CD14-positive monocyte (primary cell): ENCODE data around the gene TSHZ2. TPM values are rescaled to one million over a fixed set of nuclear protein-coding genes. Genes with fewer than 3 reads are reported as not detected.

Experiments
- DNase-seq, 3 donors: peaks; one replicate each; pipeline ENCODE4 v3.0.0-alpha.2; 2011 to 2022
- H2AFZ ChIP-seq: 2 replicates; pipeline ENCODE4 v1.6.0; 2012; ENCODE audit warnings: mild to moderate bottlenecking, low read depth, low read length, inconsistent platforms; ENCODE audit not compliant: insufficient read depth, poor library complexity, severe bottlenecking
- H3K27ac ChIP-seq, 2 donors: 1 replicate in 1 of 2; 2 replicates in 1 of 2; pipeline ENCODE4 v1.5.1; 2012 to 2013; ENCODE audit warnings: low read length in 2 of 2, control low read depth in 1 of 2, inconsistent platforms in 1 of 2, low read depth in 1 of 2, mild to moderate bottlenecking in 1 of 2
- H3K27me3 ChIP-seq, 2 donors: one replicate each; pipeline versions ENCODE4 v1.6.0 to v1.6.1; 2011 to 2013; ENCODE audit warnings: low read length in 2 of 2; ENCODE audit not compliant: control insufficient read depth in 2 of 2, insufficient read depth in 2 of 2
- H3K36me3 ChIP-seq, 2 donors: replicated peaks in 1 of 2; 1 replicate in 1 of 2; 2 replicates in 1 of 2; pipeline versions ENCODE4 v1.5.1 to v1.6.1; 2012 to 2013; ENCODE audit warnings: low read length in 2 of 2, control low read depth in 1 of 2, inconsistent platforms in 1 of 2, mild to moderate bottlenecking in 1 of 2; ENCODE audit not compliant: insufficient read depth in 2 of 2, control insufficient read depth in 1 of 2
- H3K4me1 ChIP-seq, 2 donors: 1 replicate in 1 of 2; 2 replicates in 1 of 2; pipeline versions ENCODE4 v1.5.1 to v1.6.1; 2012 to 2013; ENCODE audit warnings: low read length in 2 of 2, control low read depth in 1 of 2, inconsistent platforms in 1 of 2, mild to moderate bottlenecking in 1 of 2, moderate library complexity in 1 of 2; ENCODE audit not compliant: insufficient read depth in 2 of 2, control insufficient read depth in 1 of 2
- H3K4me2 ChIP-seq: replicated peaks from 2 replicates; pipeline ENCODE3; 2012; ENCODE audit warnings: low read length, moderate library complexity, mild to moderate bottlenecking; ENCODE audit not compliant: poor library complexity, severe bottlenecking; ENCODE audit errors: extremely low read depth
- H3K4me3 ChIP-seq, 3 experiments: fragments of 200-600 bp in 1 of 3; sonication (generic) in 1 of 3; replicated peaks in 1 of 3; 1 replicate in 2 of 3; 2 replicates in 1 of 3; pipeline ENCODE4 v1.5.1; 2011 to 2013; ENCODE audit warnings: low read length in 3 of 3, mild to moderate bottlenecking in 3 of 3, control low read depth in 2 of 3, low read depth in 2 of 3, inconsistent platforms in 1 of 3, moderate library complexity in 1 of 3
- H3K79me2 ChIP-seq: 2 replicates; pipeline ENCODE4 v1.6.0; 2012; ENCODE audit warnings: mild to moderate bottlenecking, control low read depth, inconsistent platforms, low read length, moderate library complexity; ENCODE audit not compliant: insufficient read depth
- H3K9ac ChIP-seq: 2 replicates; pipeline ENCODE4 v1.6.0; 2017; ENCODE audit warnings: low read length, mild to moderate bottlenecking; ENCODE audit not compliant: insufficient read depth, poor library complexity, severe bottlenecking
- H3K9me3 ChIP-seq, 2 donors: replicated peaks in 1 of 2; 1 replicate in 1 of 2; 2 replicates in 1 of 2; pipeline versions ENCODE4 v1.5.1 to v1.6.1; 2012 to 2013; ENCODE audit warnings: low read length in 2 of 2, control low read depth in 1 of 2; ENCODE audit not compliant: control insufficient read depth in 1 of 2, insufficient read depth in 1 of 2
- H4K20me1 ChIP-seq: 2 replicates; pipeline ENCODE4 v1.6.0; 2012; ENCODE audit warnings: mild to moderate bottlenecking, low read length, control low read depth, moderate library complexity; ENCODE audit not compliant: insufficient read depth
- H3K27ac Mint-ChIP-seq, 7 donors: one replicate each; pipeline ENCODE4 v1.8.0; 2020; ENCODE audit warnings: mild to moderate bottlenecking in 7 of 7, mixed read lengths in 7 of 7, moderate library complexity in 6 of 7, inconsistent platforms in 2 of 7
- H3K27me3 Mint-ChIP-seq, 3 donors: one replicate each; pipeline ENCODE4 v1.8.0; 2021 to 2022; ENCODE audit warnings: low read depth in 3 of 3, mild to moderate bottlenecking in 3 of 3, mixed read lengths in 3 of 3, moderate library complexity in 3 of 3, inconsistent platforms in 1 of 3
- H3K36me3 Mint-ChIP-seq, 2 donors: one replicate each; pipeline ENCODE4 v1.8.0; 2020; ENCODE audit warnings: mixed read lengths in 2 of 2, inconsistent platforms in 1 of 2, mild to moderate bottlenecking in 1 of 2
- H3K4me1 Mint-ChIP-seq: one replicate; pipeline ENCODE4 v1.8.0; 2020; ENCODE audit warnings: mild to moderate bottlenecking, mixed read lengths
- H3K4me3 Mint-ChIP-seq, 2 donors: one replicate each; pipeline ENCODE4 v1.8.0; 2020; ENCODE audit warnings: mild to moderate bottlenecking in 2 of 2, mixed read lengths in 2 of 2, moderate library complexity in 1 of 2
- H3K9me3 Mint-ChIP-seq, 7 donors: one replicate each; pipeline ENCODE4 v1.8.0; 2020 to 2022; ENCODE audit warnings: mixed read lengths in 7 of 7, mild to moderate bottlenecking in 6 of 7, moderate library complexity in 6 of 7, inconsistent platforms in 2 of 7
- CTCF ChIP-seq: fragments of 200-600 bp; IDR thresholded peaks from one replicate; pipeline ENCODE4 v1.8.0; 2022; ENCODE audit warnings: antibody characterized with exemption, mild to moderate bottlenecking
- WGBS: methylation state at CpG from one replicate; pipeline ENCODE4 v1.1.5; 2013; ENCODE audit warnings: missing lambda C conversion rate; ENCODE audit not compliant: insufficient coverage; 5-methylcytosine and 5-hydroxymethylcytosine counted together
- intact Hi-C, 2 donors: fragments of 100-400 bp; cut with micrococcal nuclease; formaldehyde crosslinking; loops; one replicate each; pipeline versions ENCODE4 v1.15.0 to v1.15.1; 2023
- polyA plus RNA-seq, 3 donors: library from polyadenylated mRNA; depleted of rRNA in 1 of 3; unstranded in 2 of 3; stranded (reverse) in 1 of 3; fragments of 300-500 nt in 2 of 3; fragments of >200 nt in 1 of 3; fragmentation: Illumina TruSeq in 2 of 3; gene quantifications; 1 replicate in 2 of 3; 2 replicates in 1 of 3; pipeline ENCODE4 v1.2.3, GENCODE V29; 2012 to 2021

Gene TSHZ2
- polyA plus RNA-seq, 3 donors = not detected

- no peak for DNase-seq
- Histone ChIP-seq H3K4me2 (no peak overlapping the region), H3K27ac (no peak overlapping the region), H2AFZ (no peak overlapping the region), H4K20me1 (no peaks in the 10 kb centered on the region), H3K9ac (no peak overlapping the region), H3K4me3 (no peak overlapping the region), H3K27me3 (no peaks in the 10 kb centered on the region), H3K9me3 (no peaks in the 10 kb centered on the region), H3K36me3 (no peaks in the 10 kb centered on the region), H3K79me2 (no peaks in the 10 kb centered on the region), H3K4me1 (no peaks in the 10 kb centered on the region)
- WGBS = 74% methylated on average over 9 of the region's 10 CpGs
- Mint-ChIP-seq H3K27ac (no peak overlapping the region), H3K36me3 (no peaks in the 10 kb centered on the region), H3K9me3 (peaks cover 0 to 2% (median 0%) of the 10 kb centered on the region in 7 donors), H3K27me3 (peaks cover 0 to 3% (median 0%) of the 10 kb centered on the region in 3 donors), H3K4me3 (no peak overlapping the region), H3K4me1 (no peaks in the 10 kb centered on the region)
- intact Hi-C loops = no loop called here
- no peak for TF ChIP-seq CTCF
Measured at GRCh38 chr20:52994184-52994970, 22.2 kb downstream of the TSHZ2 start.

DNA sequence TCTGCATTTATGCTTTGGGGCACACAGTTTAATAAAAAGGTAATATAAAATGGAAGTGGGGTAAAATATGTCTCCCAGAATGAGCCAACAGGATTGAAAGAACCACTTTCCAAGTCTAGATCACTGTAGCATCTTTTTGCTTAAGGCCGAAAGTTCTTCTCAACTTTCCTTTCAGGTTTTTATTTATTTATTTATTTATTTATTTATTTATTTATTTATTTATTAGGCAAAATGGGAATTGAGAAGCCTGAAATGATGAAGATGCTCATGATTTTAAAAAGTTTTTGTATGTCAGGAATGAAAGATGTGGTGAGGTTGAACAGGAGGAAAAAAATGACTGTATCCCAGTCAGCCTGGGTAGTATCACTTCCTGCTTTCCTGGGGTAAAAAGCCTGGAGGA, 24.0 kb downstream of the TSHZ2 start:
- H3K36me3 Mint-ChIP-seq = no peaks in the 10 kb centered on the region
- no peak overlapping the region for H3K27ac Mint-ChIP-seq
- no peak for DNase-seq
- H4K20me1 ChIP-seq = no peaks in the 10 kb centered on the region
- no peak for TF ChIP-seq CTCF
- no peak overlapping the region for H3K9ac ChIP-seq
- no peaks in the 10 kb centered on the region for H3K79me2 ChIP-seq
- H3K27me3 ChIP-seq = no peaks in the 10 kb centered on the region
- no peak overlapping the region for H3K27ac ChIP-seq
- H3K4me1 ChIP-seq = no peaks in the 10 kb centered on the region
- no CpG with 5 or more reads among the region's 1 CpG for WGBS
- no peaks in the 10 kb centered on the region for H3K9me3 ChIP-seq
- no peak overlapping the region for H2AFZ ChIP-seq
- H3K4me3 ChIP-seq = no peak overlapping the region
- peaks cover 2 to 3% (median 2%) of the 10 kb centered on the region in 3 donors for H3K27me3 Mint-ChIP-seq
- no peaks in the 10 kb centered on the region for H3K36me3 ChIP-seq
- no peak overlapping the region for H3K4me3 Mint-ChIP-seq
- no peak overlapping the region for H3K4me2 ChIP-seq
- H3K4me1 Mint-ChIP-seq = no peaks in the 10 kb centered on the region
- H3K9me3 Mint-ChIP-seq = peaks cover 0 to 2% (median 0%) of the 10 kb centered on the region in 7 donors
- intact Hi-C loops = no loop called here
